ENCODE data around the gene COL8A1. TPM values are rescaled to one million over a fixed set of nuclear protein-coding genes. Genes with fewer than 3 reads are reported as not detected.

The COL8A1 gene
- total RNA-seq, 1 donor from 2014 or later: 5.6 TPM

- H3K36me3 Mint-ChIP-seq (ENCODE audit: low read depth, unreplicated experiment): no peaks in the 10 kb centered on the region
- no peak for DNase-seq (ENCODE audit: low spot score)
- no peaks in the 10 kb centered on the region for H3K27me3 Mint-ChIP-seq (ENCODE audit: unreplicated experiment)
- TF ChIP-seq, protein P1, sequence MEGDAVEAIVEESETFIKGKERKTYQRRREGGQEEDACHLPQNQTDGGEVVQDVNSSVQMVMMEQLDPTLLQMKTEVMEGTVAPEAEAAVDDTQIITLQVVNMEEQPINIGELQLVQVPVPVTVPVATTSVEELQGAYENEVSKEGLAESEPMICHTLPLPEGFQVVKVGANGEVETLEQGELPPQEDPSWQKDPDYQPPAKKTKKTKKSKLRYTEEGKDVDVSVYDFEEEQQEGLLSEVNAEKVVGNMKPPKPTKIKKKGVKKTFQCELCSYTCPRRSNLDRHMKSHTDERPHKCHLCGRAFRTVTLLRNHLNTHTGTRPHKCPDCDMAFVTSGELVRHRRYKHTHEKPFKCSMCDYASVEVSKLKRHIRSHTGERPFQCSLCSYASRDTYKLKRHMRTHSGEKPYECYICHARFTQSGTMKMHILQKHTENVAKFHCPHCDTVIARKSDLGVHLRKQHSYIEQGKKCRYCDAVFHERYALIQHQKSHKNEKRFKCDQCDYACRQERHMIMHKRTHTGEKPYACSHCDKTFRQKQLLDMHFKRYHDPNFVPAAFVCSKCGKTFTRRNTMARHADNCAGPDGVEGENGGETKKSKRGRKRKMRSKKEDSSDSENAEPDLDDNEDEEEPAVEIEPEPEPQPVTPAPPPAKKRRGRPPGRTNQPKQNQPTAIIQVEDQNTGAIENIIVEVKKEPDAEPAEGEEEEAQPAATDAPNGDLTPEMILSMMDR (IDR thresholded peaks at IDR 0.05; ENCODE audit: unreplicated experiment): no peak
- no peak overlapping the region for H3K4me3 Mint-ChIP-seq (ENCODE audit: unreplicated experiment)
- H3K9me3 Mint-ChIP-seq (ENCODE audit: unreplicated experiment): no peaks in the 10 kb centered on the region
- peaks cover 3% of the 10 kb centered on the region for H3K4me1 Mint-ChIP-seq (ENCODE audit: unreplicated experiment)
- H3K27ac Mint-ChIP-seq (ENCODE audit: unreplicated experiment): no peak overlapping the region
These were observed 122.2 kb downstream of the COL8A1 start for GRCh38 chr3:99760629-99761028.

- TF ChIP-seq, protein P1 (IDR thresholded peaks at IDR 0.05; ENCODE audit: unreplicated experiment): no peak
- no peaks in the 10 kb centered on the region for H3K9me3 Mint-ChIP-seq (ENCODE audit: unreplicated experiment)
- H3K36me3 Mint-ChIP-seq (ENCODE audit: low read depth, unreplicated experiment): no peaks in the 10 kb centered on the region
- H3K27me3 Mint-ChIP-seq (ENCODE audit: unreplicated experiment): no peaks in the 10 kb centered on the region
- DNase-seq (ENCODE audit: low spot score): no peak
- peaks cover 3% of the 10 kb centered on the region for H3K4me1 Mint-ChIP-seq (ENCODE audit: unreplicated experiment)
- no peak overlapping the region for H3K4me3 Mint-ChIP-seq (ENCODE audit: unreplicated experiment)
- H3K27ac Mint-ChIP-seq (ENCODE audit: unreplicated experiment): no peak overlapping the region
These were observed 123.2 kb downstream of the COL8A1 start for GRCh38 chr3:99761415-99762165.

DNA sequence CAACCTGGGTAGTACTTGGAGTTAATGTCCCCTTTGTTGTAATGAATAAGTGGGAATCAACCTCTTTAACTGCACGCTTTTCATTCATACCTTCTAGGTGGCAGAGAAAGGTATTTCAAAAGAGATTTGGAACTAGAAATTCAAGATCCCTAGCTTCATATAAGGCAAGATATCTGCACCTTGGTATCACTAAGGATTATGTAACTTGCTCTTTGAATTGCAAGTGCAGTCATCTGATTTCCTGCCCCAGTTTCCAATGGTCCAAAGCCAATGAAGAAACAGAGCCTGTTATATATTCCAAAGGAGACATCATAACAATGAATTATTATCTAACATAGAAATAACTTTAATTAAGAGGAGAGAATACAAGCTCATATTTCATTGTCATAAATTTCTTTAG, 124.5 kb downstream of the COL8A1 start:
- Mint-ChIP-seq H3K4me1 (ENCODE audit: unreplicated experiment) (peaks cover 3% of the 10 kb centered on the region), H3K4me3 (ENCODE audit: unreplicated experiment) (no peak overlapping the region), H3K9me3 (ENCODE audit: unreplicated experiment) (no peaks in the 10 kb centered on the region), H3K27me3 (ENCODE audit: unreplicated experiment) (no peaks in the 10 kb centered on the region), H3K36me3 (ENCODE audit: low read depth, unreplicated experiment) (no peaks in the 10 kb centered on the region), H3K27ac (ENCODE audit: unreplicated experiment) (no peak overlapping the region)
- no peak for DNase-seq (ENCODE audit: low spot score)
- TF ChIP-seq, protein P1 (IDR thresholded peaks at IDR 0.05; ENCODE audit: unreplicated experiment): no peak

- no peaks in the 10 kb centered on the region for H3K27me3 Mint-ChIP-seq (ENCODE audit: unreplicated experiment)
- DNase-seq (ENCODE audit: low spot score): no peak
- H3K36me3 Mint-ChIP-seq (ENCODE audit: low read depth, unreplicated experiment): no peaks in the 10 kb centered on the region
- TF ChIP-seq, protein P1 (IDR thresholded peaks at IDR 0.05; ENCODE audit: unreplicated experiment): no peak
- no peaks in the 10 kb centered on the region for H3K9me3 Mint-ChIP-seq (ENCODE audit: unreplicated experiment)
- H3K4me1 Mint-ChIP-seq (ENCODE audit: unreplicated experiment): peaks cover 3% of the 10 kb centered on the region
- H3K27ac Mint-ChIP-seq (ENCODE audit: unreplicated experiment): no peak overlapping the region
- no peak overlapping the region for H3K4me3 Mint-ChIP-seq (ENCODE audit: unreplicated experiment)
These were observed 126.0 kb downstream of the COL8A1 start for GRCh38 chr3:99764377-99764776.

Measured in endothelial cell (in vitro differentiated cells).